Measurements from ENCODE around the gene PDE10A.

- TF ChIP-seq ZNF8 (CRISPR knock-in tag; IDR thresholded peaks at IDR 0.05) (no peak), PATZ1 (CRISPR knock-in tag; IDR thresholded peaks at IDR 0.05; ENCODE audit: borderline replicate concordance) (no peak), RARB (CRISPR knock-in tag; IDR thresholded peaks at IDR 0.05) (no peak), CREB5 (CRISPR knock-in tag; IDR thresholded peaks at IDR 0.05; ENCODE audit: low read depth) (no peak), ZNF70 (CRISPR knock-in tag; IDR thresholded peaks at IDR 0.05) (no peak), TSHZ2 (CRISPR knock-in tag; IDR thresholded peaks at IDR 0.05) (no peak), ZFP30 (CRISPR knock-in tag; IDR thresholded peaks at IDR 0.05) (no peak), BACH2 (CRISPR knock-in tag; IDR thresholded peaks at IDR 0.05; ENCODE audit: borderline replicate concordance) (no peak), ARNTL (CRISPR knock-in tag; IDR thresholded peaks at IDR 0.05; ENCODE audit: borderline replicate concordance, low read depth) (no peak), CSRNP3 (CRISPR knock-in tag; IDR thresholded peaks at IDR 0.05) (no peak), SNAI2 (CRISPR knock-in tag; IDR thresholded peaks at IDR 0.05) (no peak), POU6F1 (CRISPR knock-in tag; IDR thresholded peaks at IDR 0.05; ENCODE audit: borderline replicate concordance, low read depth) (no peak), TOX (CRISPR knock-in tag; IDR thresholded peaks at IDR 0.05; ENCODE audit: borderline replicate concordance) (no peak)
Measured at GRCh38 chr6:165618241-165618640, 44.8 kb downstream of the PDE10A start.

All from SK-N-SH treated with all-trans-retinoic acid at 6 μM for 48 hours (cell line).